KOPT-K1 (cell line): Measurements from ENCODE around the gene ZP2.
"Not testable (repeated sequence)": the region's sequence is repeated elsewhere in the genome, so short reads cannot be mapped to it uniquely, and the experiment has no call there.

Experiments used
- H3K27ac ChIP-seq: fragments of 200-600 bp; sonication (generic); 2 replicates; pipeline ENCODE4 v1.5.1; 2016; ENCODE audit warnings: antibody characterized with exemption, mild to moderate bottlenecking, low read depth, low read length; ENCODE audit not compliant: poor library complexity, severe bottlenecking
- H3K36me3 ChIP-seq: fragments of 200-600 bp; sonication (generic); 2 replicates; pipeline ENCODE4 v1.5.1; 2017; ENCODE audit warnings: antibody characterized with exemption, mild to moderate bottlenecking, low read length, moderate library complexity; ENCODE audit not compliant: insufficient read depth
- H3K9me3 ChIP-seq: fragments of 200-600 bp; sonication (generic); 2 replicates; pipeline ENCODE4 v1.5.1; 2017; ENCODE audit warnings: antibody characterized with exemption, low read length, mild to moderate bottlenecking; ENCODE audit not compliant: insufficient read depth, poor library complexity, severe bottlenecking

Gene ZP2

GRCh38 chr16:21156011-21156410, 55.4 kb downstream of the ZP2 start:
- H3K9me3 ChIP-seq, H3K27ac ChIP-seq, H3K36me3 ChIP-seq: not testable (repeated sequence)

- H3K9me3 ChIP-seq, H3K27ac ChIP-seq, H3K36me3 ChIP-seq: not testable (repeated sequence)
These were observed 58.1 kb downstream of the ZP2 start for GRCh38 chr16:21153124-21153729.

GRCh38 chr16:21152160-21153030, 59.0 kb downstream of the ZP2 start:
- not testable (repeated sequence) for H3K36me3 ChIP-seq, H3K27ac ChIP-seq, H3K9me3 ChIP-seq

DNA sequence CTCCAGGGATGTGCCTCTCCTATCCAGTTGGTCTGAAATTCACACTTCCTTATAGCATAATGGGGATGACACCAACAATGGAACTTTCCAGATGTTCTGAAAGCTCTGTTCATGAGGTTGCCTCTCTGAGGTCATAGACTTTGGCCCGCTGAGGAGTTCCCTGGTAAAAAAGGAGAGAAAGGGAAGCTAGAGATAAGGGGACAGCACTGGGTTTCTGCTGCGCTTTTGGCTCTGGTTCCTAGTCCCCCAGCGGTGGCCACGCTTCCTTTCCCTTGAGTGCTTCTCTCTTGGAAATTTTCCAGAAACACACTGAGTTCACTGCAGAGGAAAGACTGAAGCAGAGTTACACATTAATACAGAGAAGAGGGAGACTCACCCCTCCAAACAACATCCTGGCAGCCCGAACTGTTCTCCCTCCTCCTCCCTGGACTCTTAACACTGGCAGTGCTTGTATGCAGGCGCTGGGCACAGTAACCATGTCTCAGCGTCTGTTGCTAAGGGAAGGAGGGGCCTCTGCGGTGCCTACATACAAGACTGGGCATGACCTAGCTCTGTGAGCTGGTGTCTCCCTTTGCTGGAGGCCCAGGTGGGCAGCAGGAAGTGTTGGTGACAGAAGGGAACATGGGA, 60.9 kb downstream of the ZP2 start, which contains the start of gene DNAH3:
TSS of gene DNAH3 (minus strand) at position 472 of the 627 bp plus-strand sequence. CDS start 527 bp downstream, outside the sequence.
- no peaks in the 10 kb centered on the region for H3K36me3 ChIP-seq
- H3K27ac ChIP-seq = no peak within 1 kb of the TSS
- no peaks in the 10 kb centered on the region for H3K9me3 ChIP-seq
